Neural crest cell (in vitro differentiated cells): ENCODE data around the gene ELF3. TPM values are rescaled to one million over a fixed set of nuclear protein-coding genes. Genes with fewer than 3 reads are reported as not detected.

ENCODE experiments used
- DNase-seq: peaks from one replicate; pipeline ENCODE4 v3.0.0; 2021; ENCODE audit warnings: low read depth, mixed read lengths, low spot score
- H3K27ac Mint-ChIP-seq: one replicate; pipeline ENCODE4 v1.8.0; 2021; ENCODE audit warnings: mild to moderate bottlenecking, mixed read lengths; ENCODE audit not compliant: unreplicated experiment
- H3K27me3 Mint-ChIP-seq: 2 replicates; pipeline ENCODE4 v1.8.0; 2021; ENCODE audit warnings: low read depth, mild to moderate bottlenecking, mixed read lengths
- H3K36me3 Mint-ChIP-seq: 2 replicates; pipeline ENCODE4 v1.8.0; 2021; ENCODE audit warnings: low read depth, mild to moderate bottlenecking, mixed read lengths
- H3K4me1 Mint-ChIP-seq: 2 replicates; pipeline ENCODE4 v1.8.0; 2021; ENCODE audit warnings: mixed read lengths
- H3K4me3 Mint-ChIP-seq: one replicate; pipeline ENCODE4 v1.8.0; 2021; ENCODE audit warnings: mild to moderate bottlenecking, mixed read lengths
- H3K9me3 Mint-ChIP-seq: 2 replicates; pipeline ENCODE4 v1.8.0; 2021; ENCODE audit warnings: mixed read lengths
- CTCF ChIP-seq: fragments of 200-600 bp; sonication (generic); conservative IDR thresholded peaks from 2 replicates; pipeline ENCODE4 v1.5.0; 2021; ENCODE audit warnings: antibody characterized with exemption, mild to moderate bottlenecking
- total RNA-seq: library from RNA; stranded (reverse); gene quantifications from 2 replicates; pipeline ENCODE4 v1.2.1, GENCODE V29; 2021

Gene ELF3
- total RNA-seq, 1 donor from 2014 or later: 0.19 TPM

- Mint-ChIP-seq H3K4me1 (no peaks in the 10 kb centered on the region), H3K36me3 (peaks cover 9% of the 10 kb centered on the region), H3K27me3 (peaks cover 5% of the 10 kb centered on the region), H3K27ac (no peak overlapping the region), H3K9me3 (no peaks in the 10 kb centered on the region), H3K4me3 (no peak overlapping the region)
- DNase-seq: no peak
- TF ChIP-seq CTCF: no peak
Observed at GRCh38 chr1:201970334-201971159, 39.8 kb upstream of the ELF3 start.

GRCh38 chr1:201982082-201982622 lies 28.2 kb upstream of the ELF3 start:
- peak overlapping the region; percentile 98 for H3K4me3 Mint-ChIP-seq
- no peaks in the 10 kb centered on the region for H3K9me3 Mint-ChIP-seq
- peaks cover 27% of the 10 kb centered on the region for H3K4me1 Mint-ChIP-seq
- no peaks in the 10 kb centered on the region for H3K36me3 Mint-ChIP-seq
- no peak for TF ChIP-seq CTCF
- peak; percentile 73 for DNase-seq
- H3K27me3 Mint-ChIP-seq: no peaks in the 10 kb centered on the region
- H3K27ac Mint-ChIP-seq: no peak overlapping the region

GRCh38 chr1:201982623-201983379 lies 27.6 kb upstream of the ELF3 start, which contains the start of gene RNPEP:
Gene RNPEP (plus strand): TSS chr1:201982648. CDS start chr1:201982667, 19 bp downstream.
- Mint-ChIP-seq H3K4me1 (peaks cover 27% of the 10 kb centered on the region), H3K4me3 (peak within 1 kb of the TSS; percentile 98)

GRCh38 chr1:201983380-201983805 lies 27.0 kb upstream of the ELF3 start:
- Mint-ChIP-seq H3K27ac (peak overlapping the region; percentile 58), H3K27me3 (no peaks in the 10 kb centered on the region), H3K4me1 (peaks cover 27% of the 10 kb centered on the region), H3K36me3 (no peaks in the 10 kb centered on the region), H3K9me3 (no peaks in the 10 kb centered on the region), H3K4me3 (peak overlapping the region; percentile 94)
- no peak for TF ChIP-seq CTCF
- DNase-seq: no peak

More at GRCh38 chr1:201982623-201983379, 27.6 kb upstream of the ELF3 start, which contains the start of gene RNPEP:
- H3K36me3 Mint-ChIP-seq: no peaks in the 10 kb centered on the region
- peak; percentile 39 for TF ChIP-seq CTCF
- DNase-seq: peak; percentile 60
- H3K9me3 Mint-ChIP-seq: no peaks in the 10 kb centered on the region
- no peaks in the 10 kb centered on the region for H3K27me3 Mint-ChIP-seq
- peak within 1 kb of the TSS; percentile 58 for H3K27ac Mint-ChIP-seq

GRCh38 chr1:201984446-201984845 lies 25.9 kb upstream of the ELF3 start:
- no peaks in the 10 kb centered on the region for H3K27me3 Mint-ChIP-seq
- peaks cover 27% of the 10 kb centered on the region for H3K4me1 Mint-ChIP-seq
- H3K36me3 Mint-ChIP-seq: no peaks in the 10 kb centered on the region
- TF ChIP-seq CTCF: no peak
- no peaks in the 10 kb centered on the region for H3K9me3 Mint-ChIP-seq
- H3K27ac Mint-ChIP-seq: no peak overlapping the region
- no peak for DNase-seq
- peak overlapping the region; percentile 94 for H3K4me3 Mint-ChIP-seq
